Right atrium auricular region (tissue), 2 donors: ENCODE results near the gene FBXL7. TPM values are rescaled to one million over a fixed set of nuclear protein-coding genes. Genes with fewer than 3 reads are reported as not detected.

Experiments
- DNase-seq: peaks from one replicate; pipeline ENCODE4 v3.0.0-alpha.2; 2019; ENCODE audit warnings: low spot score
- H3K27ac ChIP-seq, 2 donors: fragments of 200-600 bp; sonication (generic); 1 replicate in 1 of 2; 2 replicates in 1 of 2; pipeline ENCODE4 v1.5.1; 2016 to 2019
- H3K27me3 ChIP-seq, 2 donors: fragments of 200-600 bp; sonication (generic); one replicate each; pipeline versions ENCODE4 v1.5.1 to v1.6.0; 2017 to 2019
- H3K36me3 ChIP-seq: fragments of 200-600 bp; sonication (generic); one replicate; pipeline ENCODE4 v1.5.1; 2016
- H3K4me1 ChIP-seq, 2 donors: fragments of 200-600 bp; sonication (generic); one replicate each; pipeline versions ENCODE4 v1.5.1 to v1.6.0; 2017 to 2019
- H3K4me3 ChIP-seq, 2 donors: fragments of 200-600 bp; sonication (generic); 1 replicate in 1 of 2; 2 replicates in 1 of 2; pipeline ENCODE4 v1.5.1; 2017 to 2019; ENCODE audit warnings: mild to moderate bottlenecking in 1 of 2, moderate library complexity in 1 of 2
- H3K9me3 ChIP-seq, 2 donors: fragments of 200-600 bp; sonication (generic); one replicate each; pipeline ENCODE4 v1.5.1; 2019
- CTCF ChIP-seq, 2 donors: fragments of 200-600 bp; sonication (generic); IDR thresholded peaks; one replicate each; pipeline ENCODE4 v1.5.1; 2019; ENCODE audit warnings: antibody characterized with exemption in 2 of 2
- total RNA-seq, 2 donors: library from RNA; depleted of rRNA; stranded (reverse); fragments of >200 nt; gene quantifications; one replicate each; pipeline ENCODE4 v1.1.0, GENCODE V29; 2016

Gene FBXL7
- total RNA-seq, 2 donors from 2014 or later, result 16.6 to 18.4 TPM

DNA sequence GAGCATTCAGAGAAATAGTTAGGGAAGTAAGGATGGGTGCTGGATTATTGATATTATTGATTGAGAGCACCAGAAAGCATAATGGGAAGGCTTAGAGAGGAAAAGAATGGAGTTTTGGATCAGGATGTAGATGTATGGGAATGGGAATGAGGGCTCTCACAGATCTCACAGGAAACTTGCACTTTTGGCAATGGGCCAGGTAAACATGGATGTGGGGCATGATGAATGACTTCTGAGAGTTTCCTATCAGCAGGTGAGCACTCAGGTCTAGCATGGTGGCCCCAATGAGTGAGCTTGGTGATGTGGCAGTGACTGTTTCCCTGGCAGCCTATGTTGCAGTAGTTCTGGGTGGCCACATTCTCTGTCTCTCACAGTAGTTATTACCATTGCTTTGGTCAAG is 283.8 kb downstream of the FBXL7 start:
- no peak for TF ChIP-seq CTCF (IDR thresholded peaks at IDR 0.05)
- Histone ChIP-seq H3K27ac (no peak overlapping the region), H3K4me1 (no peaks in the 10 kb centered on the region), H3K36me3 (no peaks in the 10 kb centered on the region), H3K9me3 (no peaks in the 10 kb centered on the region), H3K27me3 (no peaks in the 10 kb centered on the region), H3K4me3 (no peak overlapping the region)
- no peak for DNase-seq

DNA sequence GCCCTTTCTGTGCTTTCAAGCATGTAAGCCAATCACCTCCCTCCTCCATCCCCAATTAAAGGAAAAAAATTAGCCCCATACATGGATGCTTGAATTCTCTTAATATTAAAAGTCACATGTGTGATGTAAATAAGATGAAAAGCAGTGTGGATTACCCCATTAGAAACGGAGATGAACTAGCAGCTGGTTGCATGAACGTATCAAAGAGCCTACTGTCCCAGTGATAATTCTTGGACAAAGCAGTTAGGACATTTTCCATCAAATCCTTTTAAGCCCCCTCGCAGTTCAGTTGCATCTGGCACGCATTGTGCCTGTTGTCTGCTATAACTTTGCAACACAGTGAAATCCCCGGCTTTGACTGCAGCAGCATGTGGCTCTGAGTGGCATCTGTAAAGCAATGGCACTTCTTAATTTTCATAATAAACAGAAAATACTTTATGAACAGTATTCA is 285.6 kb downstream of the FBXL7 start:
- Histone ChIP-seq H3K27me3 (no peaks in the 10 kb centered on the region), H3K4me3 (no peak overlapping the region), H3K36me3 (no peaks in the 10 kb centered on the region), H3K27ac (no peak overlapping the region), H3K9me3 (no peaks in the 10 kb centered on the region), H3K4me1 (peaks cover 0 to 2% of the 10 kb centered on the region in 2 donors)
- DNase-seq, result no peak
- TF ChIP-seq CTCF (IDR thresholded peaks at IDR 0.05), result no peak

DNA sequence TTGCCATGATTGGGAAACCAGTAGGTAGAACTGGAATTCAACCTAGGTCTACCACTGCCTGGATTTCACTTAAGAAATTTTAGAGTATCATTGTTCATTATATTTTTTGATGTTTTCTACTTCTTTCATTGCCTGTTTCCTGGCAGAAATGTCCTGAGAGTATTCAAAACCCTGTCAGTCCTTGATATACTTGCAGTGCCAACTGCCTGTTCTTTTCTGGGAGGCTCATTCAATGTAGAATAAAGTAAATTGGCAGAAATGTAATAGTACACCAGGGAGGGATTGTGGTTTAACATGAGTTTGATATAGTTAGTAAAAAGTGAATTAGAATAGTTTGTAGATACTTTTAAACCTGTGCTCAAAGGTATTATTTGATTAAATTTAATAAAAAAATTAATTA is 286.3 kb downstream of the FBXL7 start:
- Histone ChIP-seq H3K36me3 (no peaks in the 10 kb centered on the region), H3K9me3 (no peaks in the 10 kb centered on the region), H3K27me3 (no peaks in the 10 kb centered on the region), H3K27ac (no peak overlapping the region), H3K4me1 (peaks cover 0 to 10% of the 10 kb centered on the region in 2 donors), H3K4me3 (no peak overlapping the region)
- TF ChIP-seq CTCF (IDR thresholded peaks at IDR 0.05), result no peak
- DNase-seq, result no peak

- peaks cover 0 to 14% of the 10 kb centered on the region in 2 donors for H3K4me1 ChIP-seq
- DNase-seq, result no peak
- no peaks in the 10 kb centered on the region for H3K9me3 ChIP-seq
- no peak overlapping the region for H3K27ac ChIP-seq
- TF ChIP-seq CTCF (IDR thresholded peaks at IDR 0.05), result no peak
- H3K27me3 ChIP-seq, result no peaks in the 10 kb centered on the region
- H3K4me3 ChIP-seq, result no peak overlapping the region
- no peaks in the 10 kb centered on the region for H3K36me3 ChIP-seq
These were observed 286.9 kb downstream of the FBXL7 start for GRCh38 chr5:15786884-15787283.

- Histone ChIP-seq H3K9me3 (no peaks in the 10 kb centered on the region), H3K27me3 (no peaks in the 10 kb centered on the region), H3K4me1 (peaks cover 0 to 14% of the 10 kb centered on the region in 2 donors), H3K36me3 (no peaks in the 10 kb centered on the region), H3K4me3 (no peak overlapping the region), H3K27ac (no peak overlapping the region)
- no peak for TF ChIP-seq CTCF (IDR thresholded peaks at IDR 0.05)
- DNase-seq, result no peak
These were observed 287.7 kb downstream of the FBXL7 start for GRCh38 chr5:15787681-15788080.

GRCh38 chr5:15789642-15790041 is 289.7 kb downstream of the FBXL7 start:
- Histone ChIP-seq H3K9me3 (no peaks in the 10 kb centered on the region), H3K4me3 (no peak overlapping the region), H3K4me1 (peaks cover 0 to 24% of the 10 kb centered on the region in 2 donors)

More at GRCh38 chr5:15789642-15790041, 289.7 kb downstream of the FBXL7 start:
- H3K36me3 ChIP-seq, result no peaks in the 10 kb centered on the region
- DNase-seq, result no peak
- H3K27ac ChIP-seq, result no peak overlapping the region
- no peak for TF ChIP-seq CTCF (IDR thresholded peaks at IDR 0.05)
- no peaks in the 10 kb centered on the region for H3K27me3 ChIP-seq
